DND-41 (cell line): ENCODE measurements around the gene FBF1.
"Not testable (repeated sequence)": the region's sequence is repeated elsewhere in the genome, so short reads cannot be mapped to it uniquely, and the experiment has no call there.

Experiments used
- ATAC-seq: fragments of 200-7000 bp; cut with Tn5 transposase; 3 replicates; pipeline ENCODE4 v1.9.1; 2021; ENCODE audit warnings: low read depth; ENCODE audit not compliant: insufficient read depth
- DNase-seq: peaks from one replicate; pipeline ENCODE4 v3.0.0-alpha.2; 2020
- H2AFZ ChIP-seq: 2 replicates; pipeline ENCODE4 v1.6.0; 2012; ENCODE audit warnings: low read depth, low read length
- H3K27ac ChIP-seq: 2 replicates; pipeline ENCODE4 v1.5.1; 2012; ENCODE audit warnings: low read length, inconsistent platforms
- H3K27me3 ChIP-seq: fragments of 200-600 bp; sonication (generic); 2 replicates; pipeline ENCODE4 v1.6.0; 2012; ENCODE audit warnings: low read length, mild to moderate bottlenecking, inconsistent platforms; ENCODE audit not compliant: insufficient read depth, poor library complexity
- H3K36me3 ChIP-seq: 2 replicates; pipeline ENCODE4 v1.5.1; 2012; ENCODE audit warnings: low read length, inconsistent platforms; ENCODE audit not compliant: insufficient read depth
- H3K4me1 ChIP-seq: 2 replicates; pipeline ENCODE4 v1.5.1; 2012; ENCODE audit warnings: mild to moderate bottlenecking, low read length; ENCODE audit not compliant: insufficient read depth
- H3K4me2 ChIP-seq: 2 replicates; pipeline ENCODE4 v1.6.0; 2012; ENCODE audit warnings: mild to moderate bottlenecking, moderate library complexity, low read length, inconsistent platforms; ENCODE audit not compliant: insufficient read depth
- H3K4me3 ChIP-seq, 2 experiments: fragments of 200-600 bp in 1 of 2; shearing (Covaris generic) in 1 of 2; 2 replicates each; pipeline ENCODE4 v1.5.1; 2012 to 2016; ENCODE audit warnings: inconsistent platforms in 2 of 2, low read length in 2 of 2, mild to moderate bottlenecking in 2 of 2, low read depth in 1 of 2, moderate library complexity in 1 of 2
- H3K79me2 ChIP-seq: 2 replicates; pipeline ENCODE4 v1.6.0; 2012; ENCODE audit warnings: low read length, inconsistent platforms; ENCODE audit not compliant: insufficient read depth
- H3K9ac ChIP-seq: 2 replicates; pipeline ENCODE4 v1.6.0; 2012; ENCODE audit warnings: low read depth, mild to moderate bottlenecking, inconsistent platforms, low read length, moderate library complexity
- H3K9me3 ChIP-seq: 2 replicates; pipeline ENCODE4 v1.5.1; 2012; ENCODE audit warnings: low read length, moderate library complexity, mild to moderate bottlenecking, inconsistent platforms; ENCODE audit not compliant: insufficient read depth, severe bottlenecking
- H4K20me1 ChIP-seq: 2 replicates; pipeline ENCODE4 v1.6.0; 2012; ENCODE audit warnings: low read length; ENCODE audit not compliant: insufficient read depth
- CTCF ChIP-seq: IDR thresholded peaks from 2 replicates; pipeline ENCODE4 v1.5.1; 2012; ENCODE audit warnings: borderline replicate concordance, low read length, moderate library complexity, mild to moderate bottlenecking; ENCODE audit not compliant: poor library complexity, severe bottlenecking; ENCODE audit errors: extremely low read depth
- EZH2 ChIP-seq: IDR thresholded peaks from 3 replicates; pipeline ENCODE4 v1.6.1; 2012; ENCODE audit warnings: borderline replicate concordance, low read depth, mild to moderate bottlenecking, moderate library complexity, low read length, inconsistent platforms; ENCODE audit not compliant: severe bottlenecking

FBF1 gene

DNA sequence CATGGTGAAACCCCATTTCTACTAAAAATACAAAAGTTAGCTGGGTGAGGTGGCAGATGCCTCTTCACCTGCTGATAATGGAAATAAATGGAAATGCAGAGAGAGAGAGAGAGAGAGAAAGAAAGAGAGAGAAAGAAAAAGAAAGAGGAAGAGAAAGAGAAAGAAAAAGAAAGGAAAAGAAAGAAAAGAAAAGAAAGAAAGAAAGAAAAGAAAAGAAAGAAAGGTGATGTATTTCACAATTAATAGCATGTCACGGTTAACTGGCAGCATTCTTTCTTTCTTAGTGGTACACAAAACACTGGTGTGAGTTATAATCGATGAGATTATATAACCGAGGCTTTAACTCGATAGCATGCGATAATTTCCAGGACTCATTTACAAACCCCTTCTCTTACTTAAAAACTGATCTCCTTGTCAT, 34.9 kb upstream of the FBF1 start:
- H3K9ac ChIP-seq: no peak overlapping the region
- no peak overlapping the region for H2AFZ ChIP-seq
- no peaks in the 10 kb centered on the region for H4K20me1 ChIP-seq
- H3K4me1 ChIP-seq: peaks cover 35% of the 10 kb centered on the region
- no peak overlapping the region; the same call in 1 of the 2 replicates for H3K4me2 ChIP-seq
- no peak overlapping the region for H3K27ac ChIP-seq
- ATAC-seq: no peak
- no peak overlapping the region for H3K4me3 ChIP-seq
- no peak for TF ChIP-seq EZH2
- TF ChIP-seq CTCF: no peak
- no peaks in the 10 kb centered on the region for H3K27me3 ChIP-seq
- peaks cover 16% of the 10 kb centered on the region for H3K36me3 ChIP-seq
- no peaks in the 10 kb centered on the region for H3K9me3 ChIP-seq
- peaks cover 36% of the 10 kb centered on the region for H3K79me2 ChIP-seq
- no peak for DNase-seq

DNA sequence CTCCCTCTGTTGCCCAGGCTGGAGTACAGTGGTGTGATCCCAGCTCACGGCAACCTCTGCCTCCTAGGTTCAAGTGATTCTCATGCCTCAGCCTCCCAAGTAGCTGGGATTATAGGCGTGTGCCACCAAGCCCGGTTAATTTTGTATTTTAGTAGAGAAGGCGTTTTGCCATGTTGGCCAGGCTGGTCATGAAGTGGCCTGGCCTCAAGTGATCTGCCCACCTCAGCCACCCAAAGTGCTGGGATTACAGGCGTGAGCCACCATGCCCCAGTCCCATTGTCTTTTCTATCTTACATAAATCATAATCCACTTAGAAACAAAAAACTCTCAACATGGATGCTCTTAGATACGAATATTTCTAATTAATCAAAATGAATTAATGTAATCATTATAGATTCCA, 34.3 kb upstream of the FBF1 start:
- H3K79me2 ChIP-seq: peaks cover 33% of the 10 kb centered on the region
- not testable (repeated sequence) for H3K9ac ChIP-seq, H3K27me3 ChIP-seq, H3K4me3 ChIP-seq, H3K27ac ChIP-seq, H3K4me2 ChIP-seq, DNase-seq, H4K20me1 ChIP-seq, ATAC-seq, H3K9me3 ChIP-seq, H2AFZ ChIP-seq
- H3K36me3 ChIP-seq: peaks cover 18% of the 10 kb centered on the region
- H3K4me1 ChIP-seq: peaks cover 29% of the 10 kb centered on the region

DNA sequence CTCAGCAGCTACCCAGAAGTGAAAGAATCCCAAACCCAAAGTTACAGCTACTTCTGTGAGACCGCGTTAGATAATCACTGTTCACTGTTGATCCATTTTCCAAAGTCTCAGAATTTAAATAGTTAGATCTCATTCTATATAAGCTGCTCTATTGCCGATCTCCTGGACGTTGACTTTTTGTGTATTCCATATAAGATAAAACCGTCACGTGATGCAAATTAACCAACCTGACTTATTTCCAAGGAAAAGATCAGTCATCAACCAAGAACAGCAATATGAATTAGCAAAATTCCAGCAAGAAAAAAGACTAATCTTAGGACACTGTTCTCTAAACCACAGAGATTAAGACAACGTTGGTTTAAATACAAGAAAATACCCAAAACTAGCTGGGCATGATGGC, 29.8 kb upstream of the FBF1 start:
- H3K27ac ChIP-seq: no peak overlapping the region
- ATAC-seq (no peak), DNase-seq (no peak)
- no peak overlapping the region for H3K4me3 ChIP-seq
- H3K4me2 ChIP-seq: no peak overlapping the region
- no peaks in the 10 kb centered on the region for H4K20me1 ChIP-seq
- no peak overlapping the region for H2AFZ ChIP-seq
- H3K4me1 ChIP-seq: no peaks in the 10 kb centered on the region
- peaks cover 11% of the 10 kb centered on the region; the same call in 1 of the 2 replicates for H3K79me2 ChIP-seq
- no peak overlapping the region for H3K9ac ChIP-seq
- H3K27me3 ChIP-seq: no peaks in the 10 kb centered on the region
- no peaks in the 10 kb centered on the region for H3K9me3 ChIP-seq
- H3K36me3 ChIP-seq: peaks cover 19% of the 10 kb centered on the region
- TF ChIP-seq CTCF (no peak), EZH2 (no peak)

DNA sequence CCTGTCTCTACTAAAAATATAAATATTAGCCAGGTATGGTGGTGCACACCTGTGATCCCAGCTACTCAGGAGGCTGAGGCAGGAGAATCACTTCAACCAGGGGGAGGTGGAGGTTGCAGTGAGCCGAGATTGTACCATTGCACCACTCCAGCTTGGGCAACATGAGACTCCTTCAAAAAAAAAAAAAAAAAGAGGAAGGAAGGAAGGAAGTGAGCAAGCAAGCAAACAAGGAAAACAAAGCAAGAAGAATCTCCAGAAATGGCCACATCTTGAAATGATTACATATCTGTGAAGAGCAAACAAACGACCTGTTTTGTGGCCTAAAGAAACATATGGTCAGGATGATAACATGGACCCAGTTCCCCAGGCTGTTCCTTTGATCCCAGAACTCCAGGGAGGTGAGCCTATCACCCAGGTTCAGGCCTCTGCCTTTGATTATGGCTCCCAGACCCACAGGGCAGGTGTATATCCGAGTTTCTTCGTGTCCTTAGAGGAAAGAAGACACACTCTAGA, 29.2 kb upstream of the FBF1 start:
- DNase-seq (no peak), ATAC-seq (no peak)
- no peak overlapping the region for H3K9ac ChIP-seq
- H3K4me2 ChIP-seq: no peak overlapping the region
- peaks cover 7% of the 10 kb centered on the region; the same call in 1 of the 2 replicates for H3K79me2 ChIP-seq
- H3K36me3 ChIP-seq: peaks cover 19% of the 10 kb centered on the region
- H2AFZ ChIP-seq: no peak overlapping the region
- H3K4me3 ChIP-seq: no peak overlapping the region
- no peaks in the 10 kb centered on the region for H3K27me3 ChIP-seq
- TF ChIP-seq EZH2 (no peak), CTCF (no peak)
- H3K9me3 ChIP-seq: no peaks in the 10 kb centered on the region
- no peak overlapping the region for H3K27ac ChIP-seq
- H4K20me1 ChIP-seq: no peaks in the 10 kb centered on the region
- no peaks in the 10 kb centered on the region for H3K4me1 ChIP-seq

DNA sequence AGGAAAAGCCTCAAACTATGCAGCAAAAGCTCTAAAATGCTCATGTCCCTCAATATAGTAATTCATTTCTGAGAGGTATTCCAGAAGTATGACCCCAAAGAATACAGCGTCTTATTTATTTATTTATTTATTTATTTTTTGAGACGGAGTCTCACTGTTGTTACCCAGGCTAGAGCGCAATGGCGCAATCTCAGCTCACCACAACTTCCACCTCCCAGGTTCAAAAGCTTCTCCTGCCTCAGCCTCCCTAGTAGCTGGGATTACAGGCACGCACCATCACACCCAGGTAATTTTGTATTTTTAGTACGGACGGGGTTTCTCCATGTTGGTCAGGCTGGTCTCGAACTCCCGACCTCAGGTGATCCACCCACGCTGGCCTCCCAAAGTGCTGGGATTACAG, 28.2 kb upstream of the FBF1 start:
- not testable (repeated sequence) for DNase-seq, H3K9me3 ChIP-seq, H3K79me2 ChIP-seq, H3K9ac ChIP-seq, H4K20me1 ChIP-seq, H3K4me1 ChIP-seq, ATAC-seq, H3K4me2 ChIP-seq, H3K27me3 ChIP-seq, H2AFZ ChIP-seq, H3K27ac ChIP-seq, H3K4me3 ChIP-seq
- H3K36me3 ChIP-seq: peaks cover 19% of the 10 kb centered on the region
